ENCODE data around the gene WDR53.
"Not testable (repeated sequence)": the region's sequence is repeated elsewhere in the genome, so short reads cannot be mapped to it uniquely, and the experiment has no call there.

WDR53 gene

GRCh38 chr3:196568246-196569002 lies at the start of gene WDR53, which contains the start of gene FBXO45:
TSS of gene WDR53 (minus strand) at chr3:196568554. CDS start at chr3:196561475, 7,079 bp downstream.
TSS of gene FBXO45 (plus strand) at chr3:196568660. CDS start at chr3:196568985, 325 bp downstream.
- peak; percentile 99 for DNase-seq

- DNase-seq: no peak
Measured at GRCh38 chr3:196617256-196617655, 48.9 kb upstream of the WDR53 start.

GRCh38 chr3:196615234-196615633 lies 46.9 kb upstream of the WDR53 start:
- DNase-seq: not testable (repeated sequence)

- DNase-seq: no peak
Measured at GRCh38 chr3:196611761-196612483, 43.6 kb upstream of the WDR53 start.

- DNase-seq: no peak
Measured at GRCh38 chr3:196609805-196610515, 41.6 kb upstream of the WDR53 start.

GRCh38 chr3:196609343-196609775 lies 41.0 kb upstream of the WDR53 start:
- peak; percentile 94 for DNase-seq

- no peak for DNase-seq
Measured at GRCh38 chr3:196608693-196609092, 40.3 kb upstream of the WDR53 start.

- DNase-seq: no peak
Measured at GRCh38 chr3:196604548-196604947, 36.2 kb upstream of the WDR53 start.

GRCh38 chr3:196603683-196604082 lies 35.3 kb upstream of the WDR53 start:
- DNase-seq: no peak

- no peak for DNase-seq
Measured at GRCh38 chr3:196602673-196603072, 34.3 kb upstream of the WDR53 start.

- no peak for DNase-seq
Measured at GRCh38 chr3:196600359-196600758, 32.0 kb upstream of the WDR53 start.

GRCh38 chr3:196599734-196600128 lies 31.4 kb upstream of the WDR53 start:
- no peak for DNase-seq

GRCh38 chr3:196597971-196598733 lies 29.8 kb upstream of the WDR53 start:
- DNase-seq: not testable (repeated sequence)

GRCh38 chr3:196596355-196596754 lies 28.0 kb upstream of the WDR53 start:
- DNase-seq: no peak

- no peak for DNase-seq
Measured at GRCh38 chr3:196590279-196590678, 21.9 kb upstream of the WDR53 start.

- no peak for DNase-seq
Measured at GRCh38 chr3:196585044-196585757, 16.8 kb upstream of the WDR53 start.

- no peak for DNase-seq
Measured at GRCh38 chr3:196572389-196572788, 4.0 kb upstream of the WDR53 start.

- DNase-seq: not testable (repeated sequence)
Measured at GRCh38 chr3:196570332-196570731, 2.0 kb upstream of the WDR53 start.

GRCh38 chr3:196569003-196569516 lies 706 bp upstream of the WDR53 start:
- DNase-seq: peak; percentile 48

- DNase-seq: no peak
Measured at GRCh38 chr3:196563721-196564225, 4.6 kb downstream of the WDR53 start.

GRCh38 chr3:196559826-196560225 lies 8.5 kb downstream of the WDR53 start:
- no peak for DNase-seq

GRCh38 chr3:196558476-196558875 lies 9.9 kb downstream of the WDR53 start:
- no peak for DNase-seq

Data from NCI-H1105 (cell line).